AG08395 (cell line): ENCODE results near the gene CHST6.
"Not testable (repeated sequence)": the region's sequence is repeated elsewhere in the genome, so short reads cannot be mapped to it uniquely, and the experiment has no call there.

Experiments
- DNase-seq: peaks from one replicate; pipeline ENCODE4 v3.0.0; 2012; ENCODE audit warnings: mixed read lengths, low spot score

The CHST6 gene

DNA sequence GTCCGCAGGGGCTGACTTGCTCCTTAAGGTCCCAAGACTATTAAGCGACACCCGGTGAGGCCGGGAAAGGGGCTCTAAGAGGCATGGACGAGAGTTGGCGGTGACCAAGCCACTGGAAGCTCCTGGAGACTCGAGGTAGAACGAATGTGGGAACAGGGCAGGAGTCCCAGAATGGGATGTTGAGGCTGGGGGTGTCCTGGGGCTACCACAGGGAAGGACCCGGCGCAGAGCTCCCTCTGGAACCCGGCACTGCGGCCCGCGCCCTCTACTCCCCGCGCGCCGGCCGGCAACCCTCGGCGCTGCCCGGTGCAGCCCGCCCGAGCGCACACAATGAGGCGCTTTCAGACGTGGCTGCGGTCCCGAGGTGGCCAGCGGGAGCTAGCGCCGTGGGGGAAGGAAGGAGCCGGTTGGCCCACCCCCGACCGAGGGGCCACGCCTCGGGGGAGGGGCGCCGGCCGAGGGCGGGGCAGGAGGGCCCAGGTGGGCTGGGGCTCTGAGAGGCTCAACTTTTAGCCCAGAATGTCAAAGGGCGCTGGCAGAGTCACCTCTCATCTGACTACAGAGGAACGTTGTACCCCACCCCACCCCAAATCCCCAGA is at the start of gene CHST6:
Gene CHST6, minus strand, starts transcription at position 366 of the 599 bp plus-strand sequence. CDS start 15,613 bp downstream, outside the sequence.
- no peak for DNase-seq

DNA sequence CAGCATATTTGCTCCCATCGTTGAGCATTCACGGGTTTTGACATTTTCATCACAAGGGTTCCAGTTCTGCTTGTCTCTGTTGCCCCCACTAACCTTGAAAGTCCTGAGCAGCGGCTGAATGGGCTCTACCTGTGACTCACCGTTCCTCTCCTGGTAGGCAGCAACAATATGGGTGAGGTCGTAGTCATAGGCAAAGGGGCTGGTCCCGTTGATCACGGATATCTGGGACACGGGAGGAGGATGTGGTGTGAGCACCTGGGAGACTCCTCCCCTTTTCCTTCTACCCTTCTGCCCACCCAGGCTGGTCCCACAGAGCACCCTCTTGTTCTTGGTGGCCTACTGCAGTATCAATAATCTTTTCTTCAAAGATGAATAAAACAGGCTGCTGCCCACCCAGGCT is 47.2 kb upstream of the CHST6 start:
- DNase-seq, result not testable (repeated sequence)

DNA sequence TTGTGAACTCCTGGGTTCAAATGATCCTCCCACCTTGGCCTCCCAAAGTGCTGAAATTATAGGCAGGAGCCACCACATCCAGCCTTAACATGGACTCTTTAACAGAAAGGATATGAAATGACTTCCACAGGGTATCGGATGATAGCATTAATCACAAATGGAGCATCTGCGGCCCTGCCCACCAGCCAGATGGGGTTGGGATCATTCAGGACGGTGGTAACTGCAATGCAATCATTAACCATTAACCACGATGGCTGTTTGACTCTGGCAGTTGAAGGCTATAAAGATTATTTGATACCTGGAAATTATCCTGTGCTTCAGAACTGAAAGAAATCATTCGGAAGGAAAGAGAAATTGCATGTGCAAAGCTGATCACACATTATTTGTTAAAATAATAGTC is 46.0 kb upstream of the CHST6 start:
- DNase-seq, result no peak

DNA sequence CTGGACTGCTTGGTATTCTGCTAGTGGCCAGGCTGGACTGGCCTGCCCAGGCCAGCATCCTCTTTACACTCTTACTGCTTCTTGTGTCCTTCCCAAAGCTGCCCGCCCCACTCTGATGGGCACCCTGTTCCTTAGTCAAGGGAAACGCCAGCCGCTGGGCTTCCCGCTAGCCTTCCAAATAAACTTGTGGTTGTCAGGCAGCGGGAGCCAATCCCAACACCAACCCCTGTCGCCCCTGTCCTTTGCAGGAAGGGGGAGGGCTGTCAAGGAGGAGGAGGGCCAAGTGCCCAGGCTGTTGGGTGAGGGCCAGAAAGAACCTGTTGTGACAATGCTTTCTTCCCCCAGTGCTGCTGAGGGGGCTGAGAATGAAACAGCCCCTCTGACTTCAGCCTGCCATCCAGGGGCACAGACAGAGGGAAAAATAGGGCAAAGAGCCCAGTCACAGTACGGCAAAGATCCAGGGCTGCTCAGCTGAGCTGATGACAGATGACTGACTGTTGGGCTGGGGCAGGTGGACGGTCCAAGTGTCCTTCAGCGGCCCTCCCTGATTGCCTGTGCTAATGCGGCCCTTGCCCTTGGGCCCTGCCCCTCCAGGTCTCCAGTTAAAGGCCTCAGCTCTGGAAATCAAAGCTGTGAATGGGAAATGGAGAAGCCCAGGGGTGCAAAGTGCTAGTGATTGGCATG is 43.8 kb upstream of the CHST6 start:
- DNase-seq, result not testable (repeated sequence)

DNA sequence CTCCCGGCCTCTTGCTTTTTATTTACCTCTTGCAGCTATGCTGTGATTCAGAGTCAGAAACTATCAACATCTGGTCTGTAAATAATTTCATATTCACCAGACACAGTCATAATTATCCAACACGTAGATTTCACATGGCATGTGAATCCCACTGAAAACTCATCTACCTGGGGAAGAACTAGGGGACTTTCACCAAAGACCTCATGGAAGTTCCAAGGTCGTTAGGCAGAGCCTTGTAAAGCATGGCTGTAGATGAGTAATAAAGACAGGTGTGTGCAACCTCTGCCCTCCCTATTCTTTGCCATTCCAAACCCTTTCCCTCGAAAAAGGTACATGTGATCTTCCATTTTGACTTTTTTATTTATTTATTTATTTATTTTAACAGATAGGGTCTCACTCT is 42.5 kb upstream of the CHST6 start:
- DNase-seq, result no peak

DNA sequence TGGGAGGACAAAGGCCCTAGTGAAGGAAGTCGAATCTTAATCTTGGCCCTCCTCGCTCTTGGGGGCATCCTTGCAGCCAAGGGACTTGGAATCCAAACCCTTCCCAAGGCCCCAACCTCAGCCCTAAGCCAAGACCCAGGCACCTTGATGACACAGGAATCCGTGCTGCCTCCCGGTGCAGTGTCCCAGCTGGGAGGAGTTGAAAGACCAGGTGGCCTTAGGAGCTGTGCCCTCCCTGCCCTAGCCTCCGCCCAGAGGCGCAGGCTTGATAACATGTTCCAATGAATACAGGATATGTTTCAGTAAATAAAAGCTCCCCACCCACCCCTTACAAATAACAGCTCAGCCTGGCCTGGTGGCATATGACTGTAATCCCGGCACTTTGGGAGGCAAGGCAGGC is 40.7 kb upstream of the CHST6 start, which contains the start of gene CHST5:
Gene CHST5, minus strand, starts transcription at position 208 of the 400 bp plus-strand sequence. CDS start 5,724 bp downstream, outside the sequence.
- no peak for DNase-seq

DNA sequence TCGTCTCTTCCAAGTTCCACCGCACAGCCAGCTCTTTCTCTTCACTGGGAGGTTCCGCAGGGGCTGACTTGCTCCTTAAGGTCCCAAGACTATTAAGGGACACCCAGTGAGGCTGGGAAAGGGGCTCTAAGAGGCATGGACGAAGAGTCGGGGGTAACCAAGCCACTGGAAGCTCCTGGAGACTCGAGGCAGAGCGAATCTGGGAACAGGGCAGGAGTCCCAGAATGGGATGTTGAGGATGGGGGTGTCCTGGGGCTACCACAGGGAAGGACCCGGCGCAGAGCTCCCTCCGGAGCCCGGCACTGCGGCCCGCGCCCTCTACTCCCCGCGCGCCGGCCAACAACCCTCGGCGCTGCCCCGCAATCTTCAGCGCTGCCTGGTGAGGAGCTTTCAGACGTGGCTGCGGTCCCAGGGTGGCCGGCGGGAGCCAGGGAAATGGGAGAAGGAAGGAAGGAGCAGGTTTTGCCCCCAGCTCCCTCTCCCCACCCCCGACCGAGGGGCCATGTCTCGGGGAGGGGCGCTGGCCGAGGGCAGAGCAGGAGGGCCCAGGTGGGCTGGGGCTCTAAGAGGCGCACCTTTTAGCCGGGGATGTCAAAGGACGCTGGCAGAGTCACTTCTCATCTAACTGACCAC is 40.1 kb upstream of the CHST6 start:
- DNase-seq, result no peak

DNA sequence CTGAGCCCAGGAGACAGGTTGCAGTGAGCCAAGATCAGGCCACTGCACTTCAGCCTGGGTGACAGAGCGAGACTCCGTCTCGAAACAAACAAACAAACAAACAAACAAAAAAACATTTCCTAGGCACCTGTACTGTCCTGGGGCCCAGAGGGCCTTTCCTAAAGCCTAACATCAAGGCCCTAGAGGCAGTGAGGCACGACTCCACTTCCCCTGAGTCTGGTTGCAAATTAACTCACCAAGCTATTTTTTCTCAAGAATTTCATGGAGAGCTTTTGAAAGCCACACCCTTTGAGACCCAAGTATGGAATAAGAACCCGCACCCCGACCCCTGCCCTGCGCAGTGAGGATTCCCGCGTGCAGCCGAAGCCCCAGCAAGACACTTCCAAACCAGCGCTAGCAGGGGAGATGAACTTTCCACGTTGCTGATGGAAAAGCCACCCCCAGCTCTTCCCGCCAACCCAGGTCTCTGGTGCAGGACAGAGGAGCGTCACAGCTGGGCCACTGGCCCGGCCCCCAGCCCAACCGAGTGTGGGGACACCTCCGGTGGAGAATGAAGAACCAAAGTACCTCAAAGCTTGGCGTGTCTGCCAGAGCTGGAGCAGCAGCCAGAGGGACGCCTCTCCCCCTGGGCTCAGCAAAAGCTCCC is 39.4 kb upstream of the CHST6 start:
- no peak for DNase-seq

DNA sequence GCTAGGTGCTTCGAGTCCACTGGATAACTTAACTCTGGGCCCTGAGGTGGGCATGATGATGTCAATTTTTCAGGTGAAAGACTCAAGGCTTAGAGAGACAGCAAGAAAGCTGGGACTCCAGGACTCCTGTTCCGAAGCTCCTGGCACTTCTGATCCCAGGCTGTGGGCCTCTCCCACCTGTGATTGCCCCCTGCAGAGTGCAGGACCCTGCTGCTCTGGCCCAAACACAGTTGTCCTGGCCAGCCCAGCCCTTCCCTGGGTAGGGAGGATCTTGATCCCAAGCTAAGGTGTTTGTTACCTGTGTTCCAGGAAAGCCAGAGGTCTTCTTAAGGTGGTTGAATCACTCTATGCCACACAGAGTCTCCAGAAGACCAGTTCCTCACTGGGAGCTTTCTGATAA is 37.5 kb upstream of the CHST6 start:
- DNase-seq, result no peak

DNA sequence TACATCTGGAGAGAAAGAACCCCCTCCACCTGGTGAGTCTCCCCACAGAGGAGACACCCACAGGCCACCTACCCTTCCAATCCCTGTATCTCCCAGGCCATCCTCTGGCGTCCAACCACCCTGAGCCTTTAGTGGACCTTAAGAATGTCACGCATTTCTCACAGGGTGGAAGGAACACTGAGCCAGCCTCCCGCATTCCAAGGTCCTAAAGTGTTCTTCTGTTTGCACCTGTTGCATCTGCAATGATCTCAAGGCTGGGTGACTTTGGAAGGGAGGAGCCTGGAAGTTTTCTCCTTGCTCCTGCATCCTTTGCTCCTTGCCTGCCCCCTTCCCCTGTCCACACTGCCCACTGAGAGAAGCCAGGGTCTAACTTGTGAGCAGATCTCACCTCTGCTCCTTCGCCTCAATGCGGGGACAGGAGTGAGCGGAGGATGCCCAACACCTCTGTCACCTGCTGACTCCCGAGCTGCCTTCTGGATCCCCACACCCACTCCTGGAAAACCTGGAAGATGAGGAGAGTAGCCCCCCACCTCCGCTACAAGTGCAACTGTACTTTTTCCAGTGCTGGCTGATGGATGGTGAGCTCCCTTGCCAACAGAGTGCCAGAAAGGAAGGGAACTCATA is 37.0 kb upstream of the CHST6 start:
- DNase-seq, result no peak

DNA sequence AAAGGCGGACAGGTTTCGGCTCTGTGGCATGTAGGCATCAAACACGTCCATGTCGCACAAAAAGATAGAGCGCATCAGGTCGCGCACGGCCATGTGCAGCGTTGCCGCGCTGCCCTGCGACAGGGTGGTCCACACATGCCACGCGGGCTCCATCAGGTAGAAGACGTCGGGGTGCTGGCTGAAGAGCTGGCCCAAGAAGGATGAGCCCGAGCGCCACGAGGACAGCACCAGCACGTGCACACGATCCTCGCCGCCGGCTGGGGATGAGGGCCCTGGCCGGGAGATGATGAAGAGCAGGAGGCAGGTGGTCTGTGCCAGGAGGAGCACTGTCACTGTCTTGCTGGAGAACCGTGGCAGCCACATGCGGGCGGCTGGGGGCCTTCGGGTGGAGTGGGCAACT is 34.7 kb upstream of the CHST6 start:
- DNase-seq, result no peak

DNA sequence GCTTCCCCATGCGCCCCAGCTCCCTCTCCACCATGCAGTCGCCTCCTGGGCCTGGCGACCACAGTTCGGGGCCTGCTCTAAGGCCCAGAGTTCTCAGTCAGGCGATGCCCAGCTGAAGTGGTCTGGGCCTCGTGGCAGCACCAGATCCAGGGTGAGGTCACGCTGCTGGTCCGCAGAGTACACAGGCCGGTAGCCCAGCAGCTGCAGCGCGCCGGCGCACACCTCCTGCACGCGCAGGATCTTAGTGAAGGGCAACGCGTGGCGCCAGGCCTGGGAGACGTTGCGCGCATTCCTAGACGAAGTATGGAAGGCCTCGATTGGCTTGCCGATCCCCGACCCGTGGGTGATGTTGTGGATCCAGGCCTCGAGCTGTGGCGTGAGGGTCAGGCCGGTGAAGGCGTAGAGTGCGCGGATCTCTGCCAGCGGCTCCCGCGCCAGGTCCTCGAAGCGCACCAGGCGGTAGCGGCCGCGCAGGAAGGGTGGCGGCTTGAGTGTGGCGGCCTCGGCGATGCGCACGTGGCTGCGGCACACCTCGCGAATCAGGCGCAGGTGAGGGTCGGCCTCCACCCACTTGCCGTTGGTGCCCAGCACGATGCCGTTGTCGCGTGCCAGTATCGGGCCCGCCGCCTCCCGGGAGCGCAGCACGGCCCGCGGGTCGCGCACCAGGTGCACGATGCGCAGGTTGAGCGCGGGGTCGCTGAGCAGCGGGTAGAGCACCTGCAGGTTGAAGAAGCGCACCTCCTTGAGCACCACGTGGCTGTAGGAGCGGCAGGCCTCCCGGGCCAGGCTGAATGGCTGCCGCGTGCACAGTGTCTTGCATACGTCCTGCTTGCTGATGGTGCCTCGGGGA is 34.0 kb upstream of the CHST6 start:
- no peak for DNase-seq

DNA sequence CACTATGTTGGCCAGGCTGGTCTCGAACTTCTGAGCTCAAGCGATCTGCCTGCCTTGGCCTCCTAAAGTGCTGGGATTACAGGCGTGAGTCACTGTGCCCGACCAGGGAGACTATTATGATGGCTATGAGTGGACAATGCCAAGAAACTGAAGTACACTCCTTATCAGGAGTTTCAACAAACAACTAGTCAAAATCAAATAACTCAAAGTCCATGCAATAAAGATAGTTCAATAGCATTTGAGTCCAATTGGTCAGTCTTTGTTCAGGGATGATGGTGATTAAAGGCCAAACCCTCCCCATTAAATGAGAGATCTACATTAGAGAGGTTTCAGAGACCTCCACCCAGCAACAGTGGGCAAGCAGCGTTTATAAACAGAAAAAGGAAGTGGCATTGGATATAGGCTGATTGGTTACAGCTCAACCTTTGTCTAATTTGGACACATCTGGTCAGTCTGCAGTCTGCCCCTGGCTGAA is 32.6 kb upstream of the CHST6 start:
- no peak for DNase-seq

DNA sequence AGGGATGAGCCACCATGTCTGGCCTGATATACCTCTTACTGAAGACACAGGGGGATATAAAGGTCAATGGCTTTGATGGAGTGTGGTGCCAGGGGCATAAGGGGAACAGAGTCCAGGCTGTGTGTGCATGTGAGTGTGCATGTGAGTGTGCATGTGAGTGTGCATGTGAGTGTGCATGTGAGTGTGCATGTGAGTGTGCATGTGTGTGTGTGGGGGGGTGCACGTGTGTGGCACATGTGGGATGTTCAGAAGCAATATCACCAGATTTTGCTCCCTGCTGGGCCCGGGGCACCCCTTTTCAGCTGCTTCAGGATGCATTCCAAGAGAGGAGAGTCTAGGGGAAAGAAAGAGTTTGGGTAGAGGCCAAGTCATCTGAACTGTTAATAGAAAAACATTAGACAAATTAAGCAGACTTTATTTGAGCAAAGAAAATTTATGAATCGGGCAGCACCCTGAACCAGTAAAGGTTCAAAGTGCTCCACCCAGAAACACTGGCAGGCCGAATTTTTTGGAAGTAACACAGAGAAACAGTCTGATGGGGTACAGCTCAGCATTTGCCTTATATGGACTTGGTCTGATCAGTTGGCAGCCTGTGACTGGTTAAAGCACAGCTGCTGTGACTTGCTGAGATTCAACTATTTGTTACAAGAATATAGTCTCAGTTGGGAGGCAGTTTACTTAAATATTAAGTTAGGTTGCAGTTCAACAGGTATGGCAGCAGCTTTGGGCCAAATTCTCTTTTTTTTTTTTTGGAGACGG is 31.0 kb upstream of the CHST6 start:
- no peak for DNase-seq

DNA sequence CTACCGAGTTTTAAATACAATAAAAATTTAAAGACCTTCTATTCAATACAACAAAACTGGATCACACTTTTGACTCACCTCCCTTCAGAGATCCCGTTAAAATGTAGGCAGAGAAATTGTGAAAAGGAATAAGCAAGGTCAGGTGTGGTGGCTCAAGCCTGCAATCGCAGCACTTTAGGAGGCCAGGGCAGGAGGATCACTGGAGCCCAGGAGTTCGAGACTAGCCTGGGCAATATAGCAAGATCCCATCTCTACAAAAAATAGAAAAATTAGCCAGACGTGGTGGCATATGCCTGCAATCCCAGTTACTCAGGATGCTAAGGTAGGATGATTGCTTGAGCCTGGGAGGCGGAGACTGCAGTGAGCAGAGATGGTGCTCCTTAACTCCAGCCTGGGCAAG is 23.9 kb upstream of the CHST6 start:
- DNase-seq, result no peak

DNA sequence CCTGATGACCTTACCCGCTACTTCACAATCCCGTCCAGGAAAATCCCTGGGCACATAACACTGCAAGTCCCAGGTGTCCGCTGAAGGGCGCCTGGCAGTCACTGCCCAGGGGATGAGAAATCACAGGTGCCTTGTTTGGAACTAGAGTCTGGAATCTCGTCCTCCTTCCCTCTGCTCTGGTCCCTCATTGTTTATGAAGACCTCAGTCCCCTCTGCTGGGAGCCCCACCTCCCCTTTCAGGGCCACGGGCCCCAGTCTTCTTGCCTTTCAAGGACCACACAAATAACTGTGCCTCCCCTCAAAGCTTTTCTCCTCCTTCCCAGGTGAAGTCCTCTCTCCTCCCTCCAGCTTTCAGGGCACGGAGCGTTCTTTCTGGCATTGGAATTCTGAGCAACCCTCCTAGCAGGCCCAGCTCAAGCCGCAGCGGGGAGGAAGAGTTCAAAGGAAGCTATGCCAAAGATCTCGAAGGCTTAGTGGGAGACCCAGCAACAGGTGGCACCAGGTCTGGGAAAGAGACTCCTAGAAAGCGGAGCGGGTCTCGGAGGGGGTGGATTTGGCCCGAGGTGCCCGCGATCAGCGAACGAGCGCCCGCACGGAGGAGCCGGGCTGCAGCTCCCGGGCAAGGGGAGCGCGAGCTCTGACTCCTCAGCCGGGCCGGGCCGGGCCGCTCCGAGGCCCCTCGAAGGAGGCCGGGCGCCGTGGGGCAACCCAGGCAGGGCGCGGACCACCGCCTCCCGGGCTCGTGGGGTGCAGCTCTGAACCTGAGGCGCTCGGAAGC is 21.1 kb upstream of the CHST6 start:
- not testable (repeated sequence) for DNase-seq

DNA sequence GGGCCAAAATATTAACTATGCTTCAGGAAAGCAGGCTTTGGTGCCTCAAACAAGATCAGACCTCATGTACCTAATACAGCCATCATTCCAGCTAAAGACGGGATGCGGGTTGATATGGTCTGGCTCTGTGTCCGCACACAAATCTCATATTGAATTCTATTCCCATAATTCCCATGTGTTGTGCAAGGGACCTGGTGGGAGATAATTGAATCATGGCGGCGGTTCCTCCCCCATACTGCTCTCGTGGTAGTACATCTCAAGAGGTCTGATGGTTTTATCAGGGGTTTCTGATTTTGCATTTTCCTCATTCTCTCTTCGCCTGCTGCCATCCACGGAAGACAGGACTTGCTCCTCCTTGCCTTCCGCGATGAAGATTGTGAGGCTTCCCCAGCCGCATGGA is 19.1 kb upstream of the CHST6 start:
- no peak for DNase-seq

DNA sequence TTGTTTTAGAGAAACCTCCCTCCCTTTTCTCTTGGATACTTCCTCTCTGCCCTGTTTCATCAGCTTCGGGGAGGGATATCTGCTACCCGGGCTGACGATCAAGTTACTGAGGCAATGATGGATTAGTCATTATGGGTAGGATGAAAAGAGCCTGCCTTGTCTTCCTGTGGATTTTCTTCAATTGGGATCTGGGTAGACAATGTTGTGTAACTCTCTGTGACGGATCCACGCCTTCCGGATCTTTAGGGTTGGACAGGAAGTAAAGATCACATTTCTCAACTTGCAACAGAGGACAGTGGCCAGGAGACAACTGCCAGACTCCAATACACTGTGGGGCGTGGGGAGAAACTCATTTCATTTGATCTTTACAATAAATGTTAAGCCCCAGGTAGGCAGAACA is 11.3 kb upstream of the CHST6 start:
- peak; percentile 69 for DNase-seq

DNA sequence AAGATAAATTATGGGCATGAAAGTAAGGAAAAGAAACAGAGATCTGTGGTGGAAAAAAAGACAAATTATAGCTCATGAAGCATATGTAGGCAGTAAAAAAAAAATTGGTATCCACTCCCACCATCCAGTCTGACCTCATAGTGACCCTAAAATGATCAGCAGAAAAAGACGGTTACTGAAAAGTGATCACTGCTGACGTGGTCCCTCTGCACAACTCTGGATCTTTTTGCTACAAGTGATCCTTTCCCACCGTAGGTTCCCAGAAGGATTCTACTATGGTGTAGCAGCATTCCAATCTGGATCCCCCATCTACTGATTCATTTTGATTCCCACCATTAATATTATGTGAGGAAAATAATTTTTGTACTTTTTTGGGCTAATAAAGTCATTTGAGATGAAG is 10.9 kb upstream of the CHST6 start:
- DNase-seq, result no peak

DNA sequence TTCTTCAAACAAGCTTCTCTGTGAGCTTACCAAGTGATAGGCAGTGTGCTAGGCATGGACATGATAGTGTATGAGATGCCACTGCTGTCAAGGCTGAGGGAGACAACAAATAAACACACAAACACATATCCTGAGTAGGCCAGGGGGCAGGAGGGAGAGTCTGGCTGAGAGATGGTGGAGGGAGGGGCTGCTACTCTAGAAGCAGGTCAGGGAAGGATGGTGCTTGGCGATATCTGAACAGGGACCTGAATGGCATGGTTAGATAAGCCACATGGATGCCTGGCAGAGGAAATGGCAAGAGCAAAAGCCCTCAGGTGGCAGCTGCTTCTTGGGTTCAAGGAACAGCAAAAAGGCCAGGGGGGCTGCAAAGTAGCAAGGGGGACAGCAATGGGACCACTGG is 8.6 kb upstream of the CHST6 start:
- DNase-seq, result no peak
